A549 (cell line): ENCODE data around the gene RNF144A. TPM values are rescaled to one million over a fixed set of nuclear protein-coding genes. Genes with fewer than 3 reads are reported as not detected.

Experiments
- ATAC-seq, 2 experiments: fragments of 200-7000 bp in 1 of 2; fragments of >200 bp in 1 of 2; cut with Nextera tagmentation in 1 of 2; cut with Tn5 transposase in 1 of 2; 3 replicates each; pipeline versions ENCODE4 v1.8.0 to v1.9.1; 2018 to 2020; ENCODE audit warnings: mild to moderate bottlenecking in 1 of 2, moderate library complexity in 1 of 2
- CTCF ChIA-PET: fragments of 300-600 bp; sonication (Branson Sonifier 250); formaldehyde crosslinking; extraction: SDS; loops from one replicate; lab custom pipeline; 2021; ENCODE audit warnings: antibody characterized with exemption, inconsistent platforms; lab: Yijun Ruan, JAX
- POLR2A ChIA-PET: fragments of 350-600 bp; formaldehyde crosslinking; extraction: SDS; loops from one replicate; lab custom pipeline; 2021; ENCODE audit warnings: antibody characterized with exemption, inconsistent platforms; lab: Yijun Ruan, JAX
- DNase-seq, 2 experiments: peaks; one replicate each; pipeline versions ENCODE4 v3.0.0 to v3.0.0-alpha.2; 2011 to 2016; ENCODE audit warnings: low read depth in 1 of 2, low spot score in 1 of 2
- FAIRE-seq: peaks from 2 replicates; lab custom pipeline; 2011; peaks lifted over from hg19 to GRCh38; lab: Jason Lieb, UNC
- H3K27ac ChIP-seq, 2 experiments: fragments of >200 bp; sonication (Bioruptor Twin); formaldehyde crosslinking; 3 replicates each; pipeline ENCODE4 v1.5.1; 2016 to 2017
- H3K4me1 ChIP-seq: fragments of >200 bp; sonication (Bioruptor Twin); formaldehyde crosslinking; 3 replicates; pipeline ENCODE4 v1.6.1; 2016
- H3K4me2 ChIP-seq: fragments of >200 bp; sonication (Bioruptor Twin); formaldehyde crosslinking; 3 replicates; pipeline ENCODE4 v1.6.1; 2016
- H3K4me3 ChIP-seq: fragments of >200 bp; sonication (Bioruptor Twin); formaldehyde crosslinking; 3 replicates; pipeline ENCODE4 v1.5.1; 2016
- H3K9me3 ChIP-seq: fragments of >200 bp; sonication (Bioruptor Twin); formaldehyde crosslinking; 3 replicates; pipeline ENCODE4 v1.6.1; 2016
- CBX8 ChIP-seq: fragments of 200-600 bp; sonication (generic); IDR thresholded peaks from 2 replicates; pipeline ENCODE4 v1.6.1; 2016
- CEBPB ChIP-seq, 2 experiments: fragments of >200 bp in 1 of 2; sonication (Bioruptor Twin) in 1 of 2; formaldehyde crosslinking in 1 of 2; IDR thresholded peaks; 2 replicates each; pipeline ENCODE4 v1.6.1; 2012 to 2016
- CTCF ChIP-seq: fragments of >200 bp; sonication (Bioruptor Twin); formaldehyde crosslinking; IDR thresholded peaks from 3 replicates; pipeline ENCODE4 v1.5.1; 2016
- EP300 ChIP-seq, 2 experiments: fragments of >200 bp; sonication (Bioruptor Twin); formaldehyde crosslinking; IDR thresholded peaks; 2 replicates in 1 of 2; 3 replicates in 1 of 2; pipeline ENCODE4 v1.6.1; 2016 to 2017
- ESRRA ChIP-seq: fragments of 150-350 bp; IDR thresholded peaks from 2 replicates; pipeline ENCODE4 v1.6.1; 2014; ENCODE audit warnings: mild to moderate bottlenecking, low read length, borderline replicate concordance
- HES2 ChIP-seq: fragments of >200 bp; sonication (Bioruptor Twin); formaldehyde crosslinking; IDR thresholded peaks from 2 replicates; pipeline ENCODE4 v1.6.1; 2016
- HEYL ChIP-seq: fragments of 250-450 bp; sonication (Bioruptor Pico); IDR thresholded peaks from 2 replicates; pipeline ENCODE4 v1.8.0; 2021; ENCODE audit warnings: mild to moderate bottlenecking, moderate library complexity
- HOXA7 ChIP-seq: fragments of 250-450 bp; sonication (Bioruptor Pico); IDR thresholded peaks from 2 replicates; pipeline ENCODE4 v1.5.0; 2020; ENCODE audit warnings: mild to moderate bottlenecking, moderate library complexity
- KDM1A ChIP-seq: fragments of 200-600 bp; sonication (generic); IDR thresholded peaks from 2 replicates; pipeline ENCODE4 v1.6.1; 2016; ENCODE audit warnings: low read depth, mild to moderate bottlenecking
- MAFK ChIP-seq: fragments of 450-650 bp; IDR thresholded peaks from 2 replicates; pipeline ENCODE4 v1.6.1; 2014; ENCODE audit not compliant: partially characterized antibody
- MAX ChIP-seq: IDR thresholded peaks from 2 replicates; pipeline ENCODE4 v1.6.1; 2012
- MAZ ChIP-seq: fragments of 150-350 bp; IDR thresholded peaks from 2 replicates; pipeline ENCODE4 v1.6.1; 2014; ENCODE audit warnings: antibody characterized with exemption, low read depth, low read length, borderline replicate concordance
- MYC ChIP-seq: IDR thresholded peaks from 2 replicates; pipeline ENCODE4 v1.6.1; 2012; ENCODE audit warnings: mild to moderate bottlenecking, inconsistent platforms, low read length, improper control_type of control experiment, borderline replicate concordance
- NPAS2 ChIP-seq: fragments of 250-450 bp; sonication (Bioruptor Pico); IDR thresholded peaks from 2 replicates; pipeline ENCODE4 v1.8.0; 2022; ENCODE audit warnings: mild to moderate bottlenecking, moderate library complexity, borderline replicate concordance
- PBX3 ChIP-seq: IDR thresholded peaks from 2 replicates; pipeline ENCODE4 v1.6.1; 2012
- POLR2A ChIP-seq: IDR thresholded peaks from 2 replicates; pipeline ENCODE4 v1.6.1; 2012; ENCODE audit warnings: mild to moderate bottlenecking, low read length
- RAD21 ChIP-seq, 2 experiments: fragments of >200 bp in 1 of 2; sonication (Bioruptor Twin) in 1 of 2; formaldehyde crosslinking in 1 of 2; IDR thresholded peaks in 1 of 2; conservative IDR thresholded peaks in 1 of 2; 2 replicates in 1 of 2; 3 replicates in 1 of 2; pipeline ENCODE4 v1.6.1; 2012 to 2018; ENCODE audit warnings: inconsistent platforms in 1 of 2
- RARB ChIP-seq: fragments of 250-450 bp; sonication (Bioruptor Pico); IDR thresholded peaks from 2 replicates; pipeline ENCODE4 v1.8.0; 2021; ENCODE audit warnings: mild to moderate bottlenecking, moderate library complexity
- REST ChIP-seq: fragments of 200-600 bp; sonication (generic); IDR thresholded peaks from 2 replicates; pipeline ENCODE4 v1.6.1; 2016; ENCODE audit warnings: antibody characterized with exemption, mild to moderate bottlenecking, moderate library complexity
- RFX5 ChIP-seq: fragments of 450-650 bp; IDR thresholded peaks from 2 replicates; pipeline ENCODE4 v1.7.1; 2014; ENCODE audit warnings: antibody characterized with exemption, mild to moderate bottlenecking, moderate library complexity
- RNF2 ChIP-seq: fragments of 200-600 bp; sonication (generic); IDR thresholded peaks from 2 replicates; pipeline ENCODE4 v1.6.1; 2016; ENCODE audit warnings: low read depth, mild to moderate bottlenecking, antibody characterized with exemption, moderate library complexity, borderline replicate concordance
- SMC3 ChIP-seq: fragments of >200 bp; sonication (Bioruptor Twin); formaldehyde crosslinking; IDR thresholded peaks from 3 replicates; pipeline ENCODE4 v1.6.1; 2018; ENCODE audit warnings: inconsistent platforms
- ZFP36 ChIP-seq: fragments of 450-650 bp; IDR thresholded peaks from 2 replicates; pipeline ENCODE4 v1.6.1; 2014; ENCODE audit warnings: borderline replicate concordance; ENCODE audit not compliant: partially characterized antibody
- WGBS: methylation state at CpG from one replicate; pipeline ENCODE4 v1.1.6; 2017; ENCODE audit errors: missing lambda C conversion rate; 5-methylcytosine and 5-hydroxymethylcytosine counted together
- polyA plus RNA-seq, 4 experiments: library from polyadenylated mRNA; depleted of rRNA in 3 of 4; stranded (reverse); fragments of >200 nt; fragmentation: RNase III in 1 of 4; extraction: RNeasy Plus Mini Kit Qiagen cat#74134 plus additional on column Dnase treatment in 1 of 4; gene quantifications; 2 replicates in 3 of 4; 3 replicates in 1 of 4; pipeline ENCODE4 v1.2.3, GENCODE V29; 2011 to 2017

The RNF144A gene
- polyA plus RNA-seq, 2 of the 4 experiments (the other 2 are of a cell fraction) = 4.4 to 9.6 TPM

GRCh38 chr2:7037340-7038333 is 120.4 kb downstream of the RNF144A start:
- Histone ChIP-seq H3K4me2 (no peak overlapping the region), H3K4me1 (no peaks in the 10 kb centered on the region), H3K9me3 (no peaks in the 10 kb centered on the region), H3K27ac (no peak overlapping the region), H3K4me3 (no peak overlapping the region)
- ATAC-seq (peak; percentile 78 to 96), FAIRE-seq (peak; percentile 49), DNase-seq (peak; percentile 64 to 69)
- no peak for TF ChIP-seq RARB (CRISPR knock-in tag)
- no peak for TF ChIP-seq HES2
- TF ChIP-seq MAX = peak; percentile 65
- peak; percentile 53 to 63 for TF ChIP-seq RAD21 (conservative IDR thresholded peaks at IDR 0.05 in 1 of 2, IDR thresholded peaks at IDR 0.05 in 1 of 2)
- TF ChIP-seq SMC3 = 0 out of 3 replicates have a peak, but pooled peaks have one; percentile 25
- peak; percentile 67 for TF ChIP-seq CTCF
- 46% methylated on average over 18 of the region's 18 CpGs for WGBS
- ChIA-PET CTCF (interaction anchor here (0.8 to 3.5 kb wide), 4 partner anchors 10 to 109 kb away, joined by 3 to 15 read pairs (median 8); no protein-coding TSS in a partner anchor), POLR2A (no interaction called here)

- H3K9me3 ChIP-seq = no peaks in the 10 kb centered on the region
- POLR2A ChIA-PET = no interaction called here
- TF ChIP-seq MAX = no peak
- TF ChIP-seq ZFP36 = no peak
- TF ChIP-seq HOXA7 (CRISPR knock-in tag) = no peak
- no peak for TF ChIP-seq MYC
- no peak for TF ChIP-seq NPAS2 (CRISPR knock-in tag)
- no peak for TF ChIP-seq KDM1A
- TF ChIP-seq HEYL (CRISPR knock-in tag) = no peak
- no peak for TF ChIP-seq CBX8
- no peak for TF ChIP-seq EP300 (IDR thresholded peaks at IDR 0.05)
- TF ChIP-seq RFX5 = no peak
- TF ChIP-seq ESRRA = no peak
- H3K27ac ChIP-seq = no peak overlapping the region
- H3K4me2 ChIP-seq = no peak overlapping the region
- no peaks in the 10 kb centered on the region for H3K4me1 ChIP-seq
- DNase-seq (no peak), ATAC-seq (no peak), FAIRE-seq (no peak)
- CTCF ChIA-PET = interaction anchor here (1.5 kb wide), 1 partner anchor 35 kb away, joined by 4 read pairs; no protein-coding TSS in a partner anchor
- no peak overlapping the region for H3K4me3 ChIP-seq
- 68% methylated on average over 8 of the region's 8 CpGs for WGBS
These were observed 123.3 kb downstream of the RNF144A start for GRCh38 chr2:7040547-7040946.

GRCh38 chr2:7041421-7041820 is 124.2 kb downstream of the RNF144A start:
- POLR2A ChIA-PET = no interaction called here
- 73% methylated on average over 7 of the region's 7 CpGs for WGBS
- FAIRE-seq (no peak), DNase-seq (no peak), ATAC-seq (no peak)
- Histone ChIP-seq H3K4me3 (no peak overlapping the region), H3K4me2 (no peak overlapping the region), H3K27ac (no peak overlapping the region), H3K4me1 (no peaks in the 10 kb centered on the region), H3K9me3 (no peaks in the 10 kb centered on the region)
- CTCF ChIA-PET = interaction anchor here (0.9 to 1.5 kb wide), 2 partner anchors 10 to 36 kb away, joined by 3 to 4 read pairs; no protein-coding TSS in a partner anchor
- TF ChIP-seq POLR2A (no peak), REST (no peak), PBX3 (no peak), MAZ (no peak), CEBPB (IDR thresholded peaks at IDR 0.05) (no peak), MAFK (no peak), CBX8 (no peak), RARB (CRISPR knock-in tag) (no peak), HOXA7 (CRISPR knock-in tag) (no peak), RNF2 (no peak)
